Left ventricle myocardium inferior (tissue), 1 donor: Measurements from ENCODE around the gene NBEA. TPM values are rescaled to one million over a fixed set of nuclear protein-coding genes. Genes with fewer than 3 reads are reported as not detected.
A peak's percentile ranks its signal among the peaks of the same experiment; 100 is the strongest.

ENCODE experiments used
- DNase-seq: peaks from one replicate; pipeline ENCODE4 v3.0.0-alpha.2; 2020
- H3K27ac ChIP-seq: fragments of 200-600 bp; replicated peaks from 2 replicates; pipeline ENCODE4 v1.8.0; 2021
- H3K27me3 ChIP-seq: fragments of 200-600 bp; 2 replicates; pipeline ENCODE4 v1.8.0; 2021; ENCODE audit warnings: low read depth
- H3K36me3 ChIP-seq: fragments of 200-600 bp; 2 replicates; pipeline ENCODE4 v1.8.0; 2021
- H3K4me1 ChIP-seq: fragments of 200-600 bp; 2 replicates; pipeline ENCODE4 v1.8.0; 2021
- H3K4me3 ChIP-seq: fragments of 200-600 bp; 2 replicates; pipeline ENCODE4 v1.8.0; 2021; ENCODE audit warnings: mild to moderate bottlenecking, moderate library complexity
- H3K9me3 ChIP-seq: fragments of 200-600 bp; replicated peaks from 2 replicates; pipeline ENCODE4 v1.8.0; 2021
- CTCF ChIP-seq: fragments of 200-600 bp; IDR thresholded peaks from 2 replicates; pipeline ENCODE4 v1.8.0; 2021; ENCODE audit warnings: antibody characterized with exemption, mild to moderate bottlenecking, borderline replicate concordance
- intact Hi-C: fragments of 100-400 bp; cut with micrococcal nuclease; formaldehyde crosslinking; loops from one replicate; pipeline ENCODE4 v1.11.0; 2022
- total RNA-seq: library from RNA; stranded (reverse); fragmentation: NEBNext Ultra II Directional; extraction: Animal tissue kit (Norgen Biotek cat#: 25700); gene quantifications from one replicate; pipeline ENCODE4 v1.2.1, GENCODE V29; 2021
- donor health status: DM: no; HTN: yes; CAD: no; lungs with severe emphysema.

Gene NBEA
- total RNA-seq, 1 donor from 2014 or later = 21.0 TPM

GRCh38 chr13:34931572-34931971, 10.5 kb upstream of the NBEA start:
- H3K4me3 ChIP-seq = no peak overlapping the region
- TF ChIP-seq CTCF = no peak
- no peak overlapping the region for H3K27ac ChIP-seq
- intact Hi-C loops = no loop called here
- H3K9me3 ChIP-seq = no peaks in the 10 kb centered on the region
- no peak for DNase-seq
- no peaks in the 10 kb centered on the region for H3K27me3 ChIP-seq
- no peaks in the 10 kb centered on the region for H3K36me3 ChIP-seq
- H3K4me1 ChIP-seq = no peaks in the 10 kb centered on the region

DNA sequence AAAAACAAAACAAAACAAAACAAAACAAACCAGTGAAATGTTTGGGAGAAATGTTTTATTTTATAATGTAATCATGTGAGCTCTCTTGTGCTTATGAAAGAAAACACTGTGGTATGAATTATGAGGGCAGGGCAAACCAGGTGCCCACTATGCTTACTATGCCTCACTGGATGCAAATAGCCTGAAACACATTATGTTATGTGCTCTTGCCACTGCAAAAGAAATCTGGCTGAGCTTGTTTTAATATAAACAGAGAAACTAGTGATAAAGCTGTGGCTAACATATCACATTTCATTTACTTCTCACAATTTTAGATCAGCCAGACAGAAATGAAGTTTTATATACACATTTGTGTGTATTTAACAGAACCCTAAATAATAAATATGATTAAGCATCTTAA, 8.7 kb upstream of the NBEA start:
- Histone ChIP-seq H3K4me1 (no peaks in the 10 kb centered on the region), H3K27ac (no peak overlapping the region), H3K36me3 (no peaks in the 10 kb centered on the region), H3K4me3 (no peak overlapping the region), H3K27me3 (no peaks in the 10 kb centered on the region), H3K9me3 (no peaks in the 10 kb centered on the region)
- TF ChIP-seq CTCF = no peak
- intact Hi-C loops = no loop called here
- no peak for DNase-seq

- no peaks in the 10 kb centered on the region for H3K9me3 ChIP-seq
- no peak for DNase-seq
- H3K27ac ChIP-seq = no peak overlapping the region
- intact Hi-C loops = no loop called here
- no peaks in the 10 kb centered on the region for H3K36me3 ChIP-seq
- no peak for TF ChIP-seq CTCF
- H3K27me3 ChIP-seq = no peaks in the 10 kb centered on the region
- H3K4me1 ChIP-seq = no peaks in the 10 kb centered on the region
- no peak overlapping the region for H3K4me3 ChIP-seq
Measured at GRCh38 chr13:34933786-34934185, 8.3 kb upstream of the NBEA start.

DNA sequence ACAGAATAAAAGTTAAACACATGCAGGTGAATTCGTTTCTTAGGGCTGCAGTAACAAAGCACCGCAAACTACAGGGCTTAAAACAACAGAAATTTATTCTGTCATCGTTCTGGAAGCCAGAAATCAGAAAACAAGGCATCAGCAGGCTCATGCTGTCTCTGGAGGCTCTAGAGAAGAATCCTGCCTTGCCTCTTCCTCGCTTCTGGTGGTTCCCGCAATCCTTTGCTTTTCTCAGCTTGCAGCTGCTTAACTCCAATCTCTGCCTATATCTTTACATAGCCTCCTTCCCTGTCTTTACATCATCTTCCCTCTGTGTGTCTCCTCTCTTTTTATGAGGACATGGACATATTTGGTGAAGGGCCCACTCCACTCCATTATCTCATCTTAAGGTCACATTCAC, 6.2 kb upstream of the NBEA start:
- H3K4me3 ChIP-seq = no peak overlapping the region
- intact Hi-C loops = no loop called here
- H3K27ac ChIP-seq = no peak overlapping the region
- H3K36me3 ChIP-seq = no peaks in the 10 kb centered on the region
- H3K9me3 ChIP-seq = no peaks in the 10 kb centered on the region
- no peak for DNase-seq
- no peaks in the 10 kb centered on the region for H3K4me1 ChIP-seq
- no peak for TF ChIP-seq CTCF
- H3K27me3 ChIP-seq = no peaks in the 10 kb centered on the region

DNA sequence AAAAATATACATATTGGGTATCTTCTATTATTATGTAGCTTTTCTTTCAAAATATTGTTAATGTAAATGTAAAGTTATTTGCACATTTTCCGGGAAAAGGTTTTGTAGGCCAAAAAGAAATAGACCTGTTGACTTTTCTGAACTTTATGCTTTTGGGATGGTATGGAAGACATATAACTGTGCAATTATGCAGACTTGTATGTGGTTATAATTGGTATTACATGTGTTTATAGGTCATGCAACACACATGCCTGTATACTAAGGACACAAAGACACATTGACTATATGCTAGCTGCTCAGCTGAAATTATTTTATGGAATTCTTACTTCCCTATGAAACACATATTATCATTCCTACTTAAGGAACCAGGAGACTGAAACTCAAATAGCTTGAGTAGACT, 2.3 kb upstream of the NBEA start:
- Histone ChIP-seq H3K9me3 (no peaks in the 10 kb centered on the region), H3K27me3 (no peaks in the 10 kb centered on the region), H3K27ac (no peak overlapping the region), H3K4me3 (no peak overlapping the region), H3K4me1 (peaks cover 39% of the 10 kb centered on the region), H3K36me3 (no peaks in the 10 kb centered on the region)
- no peak for DNase-seq
- intact Hi-C loops = no loop called here
- no peak for TF ChIP-seq CTCF

DNA sequence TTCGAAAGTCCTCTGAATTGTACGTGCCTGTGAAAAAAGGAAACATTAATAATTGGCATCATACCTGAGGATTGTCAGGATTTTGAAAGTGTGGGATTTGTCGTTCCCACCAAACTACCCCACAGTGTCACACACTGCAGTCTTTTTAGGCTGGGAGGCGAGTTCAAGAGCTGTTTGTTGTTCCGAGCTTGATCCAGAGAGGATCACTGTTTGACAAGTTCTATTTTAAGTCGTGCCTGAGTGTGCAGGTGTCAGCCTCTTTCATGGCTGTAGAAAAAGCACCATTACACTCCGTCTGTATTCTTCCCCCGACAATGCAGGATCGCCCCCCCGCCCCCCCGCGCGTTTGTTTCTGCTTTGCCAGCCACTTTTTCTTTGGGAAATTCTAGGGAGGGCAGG, 635 bp upstream of the NBEA start:
- Histone ChIP-seq H3K4me3 (peak overlapping the region; percentile 94), H3K4me1 (peaks cover 50% of the 10 kb centered on the region), H3K36me3 (no peaks in the 10 kb centered on the region), H3K27me3 (no peaks in the 10 kb centered on the region), H3K9me3 (no peaks in the 10 kb centered on the region), H3K27ac (peak overlapping the region; percentile 84)
- intact Hi-C loops = no loop called here
- no peak for TF ChIP-seq CTCF
- no peak for DNase-seq
